DOHH2 (cell line): ENCODE measurements around the gene CPEB3.
"Not testable (repeated sequence)": the region's sequence is repeated elsewhere in the genome, so short reads cannot be mapped to it uniquely, and the experiment has no call there.

Source experiments
- H3F3A ChIP-seq: fragments of 200-600 bp; sonication (generic), shearing (Covaris generic); 2 replicates; pipeline ENCODE4 v1.6.0; 2016; ENCODE audit warnings: antibody characterized with exemption, mild to moderate bottlenecking; ENCODE audit not compliant: control insufficient read depth, insufficient read depth
- H3K27ac ChIP-seq: fragments of 200-600 bp; sonication (generic); 2 replicates; pipeline ENCODE4 v1.5.1; 2014; ENCODE audit warnings: low read depth, mild to moderate bottlenecking, low read length, moderate library complexity
- H3K27me3 ChIP-seq: fragments of 200-600 bp; sonication (generic); 2 replicates; pipeline ENCODE4 v1.6.1; 2014; ENCODE audit warnings: mild to moderate bottlenecking, low read length, mixed read lengths; ENCODE audit not compliant: control insufficient read depth
- H3K36me3 ChIP-seq: fragments of 200-600 bp; sonication (generic); 2 replicates; pipeline ENCODE4 v1.6.1; 2014; ENCODE audit warnings: mild to moderate bottlenecking, low read length, moderate library complexity, mixed read lengths; ENCODE audit not compliant: control insufficient read depth
- H3K4me1 ChIP-seq: fragments of 200-600 bp; sonication (generic); 2 replicates; pipeline ENCODE4 v1.6.1; 2014; ENCODE audit warnings: mild to moderate bottlenecking, low read length, mixed read lengths; ENCODE audit not compliant: control insufficient read depth
- H3K4me2 ChIP-seq: fragments of 200-600 bp; sonication (generic); 2 replicates; pipeline ENCODE4 v1.6.0; 2014; ENCODE audit warnings: mild to moderate bottlenecking, low read length, moderate library complexity
- H3K4me3 ChIP-seq: fragments of 200-600 bp; sonication (generic); 2 replicates; pipeline ENCODE4 v1.5.1; 2014; ENCODE audit warnings: mild to moderate bottlenecking, low read length, mixed read lengths
- H3K79me2 ChIP-seq: fragments of 200-600 bp; sonication (generic); 2 replicates; pipeline ENCODE4 v1.6.1; 2014; ENCODE audit warnings: mild to moderate bottlenecking, low read length, mixed read lengths; ENCODE audit not compliant: control insufficient read depth
- H3K9me2 ChIP-seq: fragments of 200-600 bp; sonication (generic); replicated peaks from 2 replicates; pipeline ENCODE4 v1.6.1; 2014; ENCODE audit warnings: mild to moderate bottlenecking, low read length, mixed read lengths; ENCODE audit not compliant: control insufficient read depth
- H3K9me3 ChIP-seq: fragments of 200-600 bp; sonication (generic); 2 replicates; pipeline ENCODE4 v1.6.1; 2014; ENCODE audit warnings: antibody characterized with exemption, low read length, mixed read lengths; ENCODE audit not compliant: control insufficient read depth, insufficient read depth
- H4K20me1 ChIP-seq: fragments of 200-600 bp; sonication (generic); 2 replicates; pipeline ENCODE4 v1.6.0; 2014; ENCODE audit warnings: low read depth, mild to moderate bottlenecking, antibody characterized with exemption, low read length, moderate library complexity; ENCODE audit not compliant: control insufficient read depth, insufficient read depth
- CTCF ChIP-seq: fragments of 200-600 bp; sonication (generic); IDR thresholded peaks from one replicate; pipeline ENCODE4 v1.5.1; 2014; ENCODE audit warnings: antibody characterized with exemption, mild to moderate bottlenecking, low read depth, low read length; ENCODE audit not compliant: poor library complexity, severe bottlenecking
- EZH2phosphoT487 ChIP-seq: fragments of 200-600 bp; sonication (generic); IDR thresholded peaks from 2 replicates; pipeline ENCODE4 v1.6.1; 2017; ENCODE audit warnings: borderline replicate concordance, mild to moderate bottlenecking, antibody characterized with exemption, low read length, moderate library complexity, mixed read lengths

CPEB3 gene

GRCh38 chr10:92219559-92219958 is 71.3 kb downstream of the CPEB3 start:
- H3K27me3 ChIP-seq: no peaks in the 10 kb centered on the region
- no peaks in the 10 kb centered on the region for H3F3A ChIP-seq
- H3K9me2 ChIP-seq: no peaks in the 10 kb centered on the region
- H3K36me3 ChIP-seq: no peaks in the 10 kb centered on the region
- no peaks in the 10 kb centered on the region for H4K20me1 ChIP-seq
- no peaks in the 10 kb centered on the region for H3K9me3 ChIP-seq
- TF ChIP-seq CTCF: no peak
- TF ChIP-seq EZH2phosphoT487: no peak
- no peaks in the 10 kb centered on the region for H3K79me2 ChIP-seq
- H3K4me2 ChIP-seq: no peak overlapping the region
- H3K27ac ChIP-seq: no peak overlapping the region
- no peak overlapping the region for H3K4me3 ChIP-seq
- H3K4me1 ChIP-seq: no peaks in the 10 kb centered on the region

GRCh38 chr10:92218569-92218968 is 72.3 kb downstream of the CPEB3 start:
- H3K4me2 ChIP-seq: no peak overlapping the region
- TF ChIP-seq EZH2phosphoT487 (no peak), CTCF (no peak)
- H3F3A ChIP-seq: no peaks in the 10 kb centered on the region
- H3K27me3 ChIP-seq: no peaks in the 10 kb centered on the region
- no peak overlapping the region for H3K27ac ChIP-seq
- H3K9me2 ChIP-seq: no peaks in the 10 kb centered on the region
- no peaks in the 10 kb centered on the region for H3K79me2 ChIP-seq
- no peaks in the 10 kb centered on the region for H3K4me1 ChIP-seq
- H3K9me3 ChIP-seq: no peaks in the 10 kb centered on the region
- H3K4me3 ChIP-seq: no peak overlapping the region
- H3K36me3 ChIP-seq: no peaks in the 10 kb centered on the region
- no peaks in the 10 kb centered on the region for H4K20me1 ChIP-seq

- H3F3A ChIP-seq, H3K9me2 ChIP-seq, H3K79me2 ChIP-seq, H3K4me1 ChIP-seq, H4K20me1 ChIP-seq, H3K27me3 ChIP-seq, H3K36me3 ChIP-seq, H3K27ac ChIP-seq, H3K4me3 ChIP-seq, H3K4me2 ChIP-seq, H3K9me3 ChIP-seq: not testable (repeated sequence)
Observed at GRCh38 chr10:92216608-92217007, 74.3 kb downstream of the CPEB3 start.

- H3K9me2 ChIP-seq, H3K4me1 ChIP-seq, H3K4me3 ChIP-seq, H3F3A ChIP-seq, H3K9me3 ChIP-seq, H3K4me2 ChIP-seq, H3K27ac ChIP-seq, H3K27me3 ChIP-seq, H4K20me1 ChIP-seq, H3K79me2 ChIP-seq, H3K36me3 ChIP-seq: not testable (repeated sequence)
Observed at GRCh38 chr10:92215222-92215621, 75.7 kb downstream of the CPEB3 start.
